ENCODE measurements around the gene NPPC. TPM values are rescaled to one million over a fixed set of nuclear protein-coding genes. Genes with fewer than 3 reads are reported as not detected.
A peak's percentile ranks its signal among the peaks of the same experiment; 100 is the strongest.

The NPPC gene
- total RNA-seq, 4 donors from 2014 or later = not detected

DNA sequence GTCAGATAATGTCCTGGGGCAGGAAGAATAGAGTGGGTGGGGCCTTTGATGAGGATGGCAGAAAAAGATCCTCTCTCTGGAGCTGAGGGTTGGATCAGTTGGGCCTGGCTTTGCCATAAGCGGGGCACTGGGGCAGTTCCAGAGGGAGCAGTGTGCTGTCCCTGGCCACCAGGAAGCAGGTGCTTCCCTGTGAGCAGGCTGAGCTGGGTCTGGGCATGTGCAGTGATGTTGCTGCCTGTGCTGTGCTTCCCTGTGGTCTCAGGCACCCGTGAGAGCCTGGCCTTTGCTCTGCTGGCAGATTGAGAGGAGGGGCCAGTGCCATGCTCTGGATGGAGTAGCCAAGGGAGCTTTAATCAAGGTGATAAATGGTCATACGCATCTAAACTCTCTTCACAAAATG is 14.6 kb upstream of the NPPC start:
- DNase-seq (ENCODE audit: low spot score in 2 of 2) = peak; percentile 10 to 83
- WGBS, 2 donors = 64 to 65% methylated on average over 3 of the region's 3 CpGs

DNA sequence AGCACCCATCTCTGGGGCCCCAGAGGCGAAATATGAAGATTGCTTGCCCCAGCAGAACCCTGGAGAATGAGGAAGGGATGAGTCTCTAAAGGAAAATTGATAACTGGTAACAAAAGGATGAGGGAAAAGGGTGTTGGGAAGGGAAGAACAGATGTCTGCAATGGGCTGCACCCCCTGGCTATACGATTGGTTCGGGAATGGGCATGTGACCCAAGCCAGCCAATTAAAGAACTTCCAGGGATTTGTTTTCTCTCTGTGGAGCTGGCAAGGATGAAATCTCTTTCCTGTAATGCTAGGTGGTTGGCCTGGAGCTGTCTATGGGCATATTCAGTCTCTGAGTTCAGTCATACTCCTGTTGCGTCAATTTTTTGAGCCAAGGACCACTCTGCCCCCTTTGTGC is 12.8 kb upstream of the NPPC start:
- no peak for TF ChIP-seq CTCF (IDR thresholded peaks at IDR 0.05)
- no peak for TF ChIP-seq POLR2A (IDR thresholded peaks at IDR 0.05)
- H3K4me3 ChIP-seq (ENCODE audit: low read depth, poor library complexity, severe bottlenecking) = no peak overlapping the region
- 93 to 98% methylated on average over 4 of the region's 4 CpGs for WGBS, 2 donors
- intact Hi-C loops (cut with DNase I; ENCODE audit: low total_unique reads) = no loop called here
- DNase-seq (ENCODE audit: low spot score in 2 of 2) = no peak

More for the DNA sequence above, 14.6 kb upstream of the NPPC start:
- intact Hi-C loops (cut with DNase I; ENCODE audit: low total_unique reads) = no loop called here
- H3K4me3 ChIP-seq (ENCODE audit: low read depth, poor library complexity, severe bottlenecking) = no peak overlapping the region
- TF ChIP-seq CTCF (IDR thresholded peaks at IDR 0.05) (no peak), POLR2A (IDR thresholded peaks at IDR 0.05) (no peak)

GRCh38 chr2:231937057-231937456 is 10.9 kb upstream of the NPPC start:
- DNase-seq (ENCODE audit: low spot score in 2 of 2) = peak in 1 of 2 donors; percentile 34
- TF ChIP-seq POLR2A (IDR thresholded peaks at IDR 0.05) = no peak
- no peak for TF ChIP-seq CTCF (IDR thresholded peaks at IDR 0.05)
- intact Hi-C loops (cut with DNase I; ENCODE audit: low total_unique reads) = no loop called here
- 92% methylated on average over 7 of the region's 7 CpGs for WGBS, 2 donors
- no peak overlapping the region for H3K4me3 ChIP-seq (ENCODE audit: low read depth, poor library complexity, severe bottlenecking)

GRCh38 chr2:231936491-231936890 is 10.3 kb upstream of the NPPC start:
- DNase-seq (ENCODE audit: low spot score in 2 of 2) = peak in 1 of 2 donors; percentile 31
- no peak overlapping the region for H3K4me3 ChIP-seq (ENCODE audit: low read depth, poor library complexity, severe bottlenecking)
- intact Hi-C loops (cut with DNase I; ENCODE audit: low total_unique reads) = no loop called here
- 85 to 87% methylated on average over 4 of the region's 4 CpGs for WGBS, 2 donors
- TF ChIP-seq POLR2A (IDR thresholded peaks at IDR 0.05) = no peak
- no peak for TF ChIP-seq CTCF (IDR thresholded peaks at IDR 0.05)

- no peak for DNase-seq (ENCODE audit: low spot score in 2 of 2)
- 83 to 94% methylated on average over 1 of the region's 1 CpG for WGBS, 2 donors
- TF ChIP-seq CTCF (IDR thresholded peaks at IDR 0.05) = no peak
- TF ChIP-seq POLR2A (IDR thresholded peaks at IDR 0.05) = no peak
- H3K4me3 ChIP-seq (ENCODE audit: low read depth, poor library complexity, severe bottlenecking) = no peak overlapping the region
- intact Hi-C loops (cut with DNase I; ENCODE audit: low total_unique reads) = no loop called here
Observed at GRCh38 chr2:231935815-231936214, 9.6 kb upstream of the NPPC start.

GRCh38 chr2:231935207-231935524 is 9.0 kb upstream of the NPPC start:
- TF ChIP-seq CTCF (IDR thresholded peaks at IDR 0.05) (no peak), POLR2A (IDR thresholded peaks at IDR 0.05) (no peak)
- H3K4me3 ChIP-seq (ENCODE audit: low read depth, poor library complexity, severe bottlenecking) = no peak overlapping the region
- DNase-seq (ENCODE audit: low spot score in 2 of 2) = peak in 1 of 2 donors; percentile 85
- intact Hi-C loops (cut with DNase I; ENCODE audit: low total_unique reads) = no loop called here
- whole genome bisulfite sequencing, 2 donors = 81 to 84% methylated on average over 4 of the region's 4 CpGs

All from lower leg skin (tissue), 4 donors.